HG03159 (cell line): ENCODE results near the gene GNG10.
"Not testable (repeated sequence)": the region's sequence is repeated elsewhere in the genome, so short reads cannot be mapped to it uniquely, and the experiment has no call there.

Experiments
- ATAC-seq: cut with Tn5 transposase; IDR thresholded peaks from one replicate; pipeline ENCODE4 v1.9.1; 2021; ENCODE audit warnings: mild to moderate bottlenecking, moderate library complexity; ENCODE audit not compliant: unreplicated experiment

Gene GNG10

DNA sequence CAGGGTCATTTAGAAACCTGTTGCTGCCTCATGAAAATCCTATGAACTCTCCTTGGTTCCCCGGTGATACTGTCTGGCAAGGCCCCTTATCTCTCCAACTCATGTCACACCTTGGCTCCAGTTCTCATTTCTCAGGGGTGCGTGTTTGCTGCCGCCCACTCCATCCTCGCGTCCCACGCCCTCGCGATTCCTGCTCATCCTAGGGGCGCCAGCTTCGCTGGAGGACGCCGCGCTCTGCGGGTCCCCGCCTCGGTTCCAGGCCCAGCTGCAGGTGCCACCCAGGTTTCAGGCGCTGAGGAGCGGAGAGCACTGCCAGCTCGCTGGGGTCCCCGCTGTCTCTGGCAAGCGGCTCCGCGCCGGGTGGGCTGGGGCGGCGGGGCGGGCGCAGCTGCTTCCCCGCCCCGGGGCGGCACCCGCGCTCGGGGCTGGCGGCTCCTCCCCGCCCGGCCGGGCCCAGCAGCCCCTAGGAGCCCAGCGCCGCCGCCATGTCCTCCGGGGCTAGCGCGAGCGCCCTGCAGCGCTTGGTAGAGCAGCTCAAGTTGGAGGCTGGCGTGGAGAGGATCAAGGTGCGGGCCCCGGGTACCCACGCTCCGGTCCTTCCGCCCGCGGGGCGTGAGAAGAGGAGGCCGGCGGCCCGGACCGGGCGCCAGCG lies at the start of gene GNG10:
Gene GNG10, plus strand, starts transcription at position 456 of the 652 bp plus-strand sequence. Its CDS starts 30 bp downstream, at position 486.
- peak; percentile 80 for ATAC-seq

GRCh38 chr9:111613436-111614040 lies 47.9 kb upstream of the GNG10 start:
- no peak for ATAC-seq

GRCh38 chr9:111615928-111616327 lies 45.5 kb upstream of the GNG10 start:
- ATAC-seq = no peak

DNA sequence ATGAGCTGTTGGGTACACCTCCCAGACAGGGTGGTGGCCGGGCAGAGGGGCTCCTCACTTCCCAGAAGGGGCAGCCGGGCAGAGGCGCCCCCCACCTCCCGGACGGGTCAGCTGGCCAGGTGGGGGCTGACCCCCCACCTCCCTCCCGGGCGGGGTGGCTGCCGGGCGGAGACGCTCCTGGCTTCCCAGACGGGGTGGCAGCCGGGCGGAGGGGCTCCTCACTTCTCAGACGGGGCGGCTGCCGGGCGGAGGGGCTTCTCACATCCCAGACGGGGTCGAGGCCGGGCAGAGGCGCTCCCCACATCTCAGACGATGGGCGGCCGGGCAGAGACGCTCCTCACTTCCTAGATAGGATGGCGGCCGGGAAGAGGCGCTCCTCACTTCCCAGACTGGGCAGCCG lies 44.1 kb upstream of the GNG10 start:
- not testable (repeated sequence) for ATAC-seq

DNA sequence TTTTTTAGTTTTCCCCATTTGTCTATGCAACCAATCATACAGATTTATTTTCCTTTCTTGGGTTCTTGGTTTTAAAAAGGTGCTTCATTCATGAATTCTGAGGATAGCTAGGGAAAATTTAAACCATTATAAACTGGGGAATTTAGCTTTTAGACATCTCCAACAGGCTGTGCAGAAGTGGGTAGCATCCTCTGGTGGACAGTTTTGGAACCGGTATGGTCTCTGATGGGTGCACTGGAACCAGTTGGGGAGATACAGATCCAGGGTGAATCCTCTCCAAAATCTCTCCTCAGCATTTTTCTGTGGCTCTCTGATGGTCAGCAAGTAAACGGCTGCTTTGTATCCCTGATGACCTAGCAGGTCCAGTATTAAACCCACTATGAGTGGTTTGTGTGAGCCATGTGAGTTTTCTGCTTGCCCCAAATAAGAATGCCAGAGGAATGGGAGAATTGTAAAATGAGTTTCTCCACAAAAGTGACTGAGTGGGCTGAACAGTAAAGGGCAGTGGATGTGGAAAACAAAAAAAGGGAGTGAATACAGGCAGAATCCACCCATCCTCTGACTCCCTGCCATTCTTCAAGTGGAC lies 39.4 kb upstream of the GNG10 start:
- peak; percentile 52 for ATAC-seq

DNA sequence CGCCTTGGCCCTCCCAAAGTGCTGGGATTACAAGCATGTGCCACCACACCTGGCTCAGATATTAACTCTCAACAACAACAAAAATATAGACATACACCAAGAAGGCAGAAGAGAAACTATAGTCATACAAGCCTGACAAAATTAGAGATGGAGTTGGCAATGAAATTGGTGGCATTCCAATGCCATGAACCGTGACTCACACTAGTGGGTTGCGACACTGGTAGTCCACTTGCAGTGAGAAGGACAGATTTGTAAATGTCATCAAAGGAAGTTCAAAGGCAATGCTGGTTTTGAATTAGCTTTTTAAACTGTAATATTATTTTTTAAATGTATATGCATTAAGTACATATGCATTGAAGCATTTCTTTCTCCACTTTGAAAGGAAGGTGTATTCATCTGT lies 38.8 kb upstream of the GNG10 start:
- ATAC-seq = no peak

DNA sequence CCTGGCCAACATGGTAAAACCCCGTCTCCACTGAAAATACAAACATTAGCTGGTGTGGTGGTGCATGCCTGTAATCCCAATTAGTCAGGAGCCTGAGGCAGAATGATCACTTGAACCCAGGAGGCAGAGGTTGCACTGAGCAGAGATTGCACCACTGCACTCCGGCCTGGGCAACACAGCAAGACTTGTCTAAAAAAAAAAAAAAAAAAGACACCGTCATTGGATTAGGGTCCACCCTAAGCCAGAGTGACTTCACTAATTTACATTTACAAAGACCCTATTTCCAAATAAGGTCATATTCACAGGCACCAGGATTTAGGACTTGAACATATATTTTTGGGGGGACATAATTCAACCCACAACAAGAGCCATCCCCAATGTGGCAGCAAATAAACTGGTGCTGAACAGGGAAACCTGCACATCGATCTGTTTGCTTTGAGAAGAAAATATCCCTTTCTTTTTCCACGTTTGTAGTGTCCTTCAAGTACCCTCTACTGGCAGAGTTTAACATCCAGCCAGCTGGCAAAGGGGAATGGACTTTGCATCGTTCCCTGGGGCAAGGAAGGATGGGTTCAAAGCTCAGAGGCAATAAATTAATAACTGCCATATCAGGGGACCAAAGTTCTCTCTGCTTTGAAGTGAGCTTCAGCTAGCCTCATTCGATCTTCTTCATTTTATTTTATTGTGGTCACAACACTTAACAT lies 34.0 kb upstream of the GNG10 start:
- ATAC-seq = no peak

DNA sequence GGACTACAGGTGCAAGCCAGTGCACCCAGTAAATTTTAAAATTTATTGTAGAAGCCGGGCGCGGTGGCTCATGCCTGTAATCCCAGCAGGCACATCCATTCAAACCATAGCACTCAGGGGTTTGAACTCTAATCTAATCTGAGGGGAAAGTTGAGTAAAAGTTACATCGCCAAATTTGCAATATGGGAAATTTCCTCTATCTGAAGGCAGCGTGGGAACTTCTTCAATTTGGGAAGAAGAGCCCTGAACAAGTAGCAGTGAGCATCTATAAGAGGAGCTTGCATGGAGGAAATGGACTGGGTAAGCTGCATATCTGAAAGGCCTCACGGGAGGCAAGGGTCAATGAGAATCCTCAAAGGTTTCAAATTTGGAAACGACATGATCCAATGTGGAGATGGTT lies 33.0 kb upstream of the GNG10 start:
- no peak for ATAC-seq

DNA sequence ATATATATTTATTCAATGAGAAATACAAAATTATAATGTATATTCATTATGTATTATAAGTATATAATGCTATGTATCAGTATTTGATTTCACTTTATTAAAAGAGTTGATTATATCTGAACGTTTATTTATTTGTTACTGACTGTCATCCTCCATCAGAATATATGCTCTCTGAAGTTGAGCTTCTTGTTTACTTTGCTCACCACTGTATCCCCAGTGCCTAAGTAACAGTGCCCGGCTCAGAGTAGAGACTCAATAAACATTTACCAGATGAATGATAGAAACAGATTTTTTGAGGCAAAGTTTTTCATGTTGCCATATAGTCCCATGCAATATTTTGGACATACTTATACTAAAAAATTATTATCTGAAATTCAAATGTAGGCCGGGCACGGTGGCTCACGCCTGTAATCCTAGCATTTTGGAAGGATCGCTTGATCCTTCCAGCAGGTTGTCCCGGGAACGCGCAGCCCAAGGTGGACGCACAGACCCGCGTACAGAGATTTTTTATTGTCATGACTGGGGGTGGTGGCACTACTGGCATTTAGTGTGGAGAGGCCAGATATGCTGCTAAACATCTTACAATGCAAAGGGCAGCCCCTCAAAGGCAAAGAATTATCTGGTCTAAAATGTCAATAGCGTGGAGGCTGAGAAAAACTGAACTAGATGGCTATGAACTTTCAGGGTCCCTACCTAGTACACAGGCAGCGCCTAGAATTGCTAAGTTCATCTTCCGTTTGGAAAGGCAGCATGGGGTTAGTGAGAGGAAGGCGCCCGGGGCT lies 31.0 kb upstream of the GNG10 start:
- peak; percentile 34 for ATAC-seq

DNA sequence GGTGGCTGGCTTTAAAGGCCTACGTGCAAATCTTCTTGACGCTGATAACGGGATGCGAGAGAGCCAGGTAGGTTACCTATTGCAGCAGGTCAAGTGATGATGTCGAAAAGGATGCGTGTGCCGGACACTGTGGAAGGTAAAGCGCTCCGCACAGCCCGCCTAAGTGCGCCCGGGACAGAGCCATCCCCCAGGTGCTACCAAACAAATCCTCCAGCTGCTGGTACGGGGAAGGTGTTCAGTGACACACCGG lies 30.5 kb upstream of the GNG10 start:
- no peak for ATAC-seq

- ATAC-seq = peak; percentile 97
These were observed 30.0 kb upstream of the GNG10 start, which contains the start of gene DNAJC25 for GRCh38 chr9:111631214-111631971. DNAJC25 (plus strand) TSS chr9:111631334; CDS start chr9:111631408, 74 bp downstream.

DNA sequence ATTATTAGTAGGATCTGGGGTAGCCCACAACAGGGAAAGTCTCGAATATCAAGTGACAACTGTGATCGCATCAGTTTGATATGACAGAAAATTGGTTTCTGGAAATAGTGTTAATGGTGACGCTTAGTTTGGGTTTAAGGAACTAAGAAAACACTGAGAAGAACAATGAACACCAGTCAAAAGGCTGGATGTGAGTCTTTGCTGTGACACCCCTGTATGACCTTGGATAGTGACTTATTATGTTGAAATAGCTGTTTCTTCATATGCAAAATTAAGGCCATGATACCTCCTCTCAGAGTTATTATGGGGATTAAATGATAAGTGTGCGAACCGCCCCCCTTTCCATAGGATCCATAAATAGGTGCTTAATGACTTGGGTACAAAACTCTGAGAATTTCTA lies 29.3 kb upstream of the GNG10 start:
- ATAC-seq = no peak

- no peak for ATAC-seq
These were observed 28.6 kb upstream of the GNG10 start for GRCh38 chr9:111632695-111633388.

DNA sequence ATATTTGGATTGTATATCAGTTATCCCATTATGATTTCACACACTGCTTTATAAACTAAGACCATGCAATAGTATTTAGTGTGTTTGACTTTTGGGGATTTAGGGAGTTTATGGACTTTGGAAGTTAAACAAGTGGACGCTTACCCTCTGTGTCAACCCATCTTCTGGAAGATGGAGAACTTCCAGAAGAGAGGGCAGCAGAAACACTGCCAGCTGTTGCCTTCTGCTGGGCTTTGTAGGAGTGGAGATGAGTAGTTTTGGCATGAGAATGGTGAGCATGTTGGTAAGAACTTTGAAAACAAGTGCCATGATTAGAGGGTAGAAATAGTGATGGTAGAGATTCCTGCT lies 28.0 kb upstream of the GNG10 start:
- no peak for ATAC-seq

DNA sequence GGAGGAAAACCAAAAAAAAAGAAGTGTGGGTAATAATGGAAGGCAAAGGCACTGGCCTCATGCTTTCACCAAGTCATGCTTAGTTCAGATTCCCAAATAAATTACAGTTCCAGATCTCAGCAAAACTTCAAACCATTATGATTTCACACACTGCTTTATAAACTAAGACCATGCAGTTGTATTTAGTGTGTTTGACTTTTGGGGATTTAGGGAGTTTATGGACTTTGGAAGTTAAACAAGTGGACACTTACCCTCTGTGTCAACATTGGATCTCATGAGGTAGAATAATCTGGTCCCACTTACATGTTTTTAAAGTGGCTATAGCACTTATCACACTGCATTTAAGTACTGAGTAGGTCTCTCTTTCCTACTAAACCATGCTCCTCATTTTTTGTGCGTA lies 26.5 kb upstream of the GNG10 start:
- no peak for ATAC-seq

- ATAC-seq = no peak
These were observed 23.9 kb upstream of the GNG10 start for GRCh38 chr9:111637421-111637950.

DNA sequence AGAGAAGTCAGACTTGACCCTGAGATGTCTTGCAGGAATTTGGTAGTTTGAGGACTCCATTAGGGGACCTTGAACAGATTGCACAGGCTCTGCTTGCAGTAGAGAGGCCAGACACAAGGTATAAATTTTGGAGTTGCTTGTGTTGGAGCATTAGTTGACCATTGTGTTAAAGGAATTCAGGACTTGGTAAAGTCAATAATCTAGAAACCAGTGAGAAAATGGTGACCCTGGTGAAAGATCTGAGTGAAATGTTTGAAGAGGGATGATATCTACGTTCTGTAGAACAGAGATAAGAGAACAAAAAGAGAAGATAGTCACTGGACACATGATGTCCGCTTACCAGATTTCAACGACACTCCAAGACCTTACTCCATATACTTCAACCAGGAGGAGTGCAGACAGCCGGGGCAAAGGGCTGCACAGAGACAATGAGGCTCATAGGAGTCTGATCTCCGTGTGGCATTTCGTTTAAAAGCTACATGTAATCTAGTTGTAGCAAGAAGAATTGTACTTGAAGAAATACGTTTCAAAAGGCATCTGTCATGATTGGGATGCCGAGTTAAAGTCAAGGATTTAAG lies 17.1 kb upstream of the GNG10 start:
- ATAC-seq = no peak

DNA sequence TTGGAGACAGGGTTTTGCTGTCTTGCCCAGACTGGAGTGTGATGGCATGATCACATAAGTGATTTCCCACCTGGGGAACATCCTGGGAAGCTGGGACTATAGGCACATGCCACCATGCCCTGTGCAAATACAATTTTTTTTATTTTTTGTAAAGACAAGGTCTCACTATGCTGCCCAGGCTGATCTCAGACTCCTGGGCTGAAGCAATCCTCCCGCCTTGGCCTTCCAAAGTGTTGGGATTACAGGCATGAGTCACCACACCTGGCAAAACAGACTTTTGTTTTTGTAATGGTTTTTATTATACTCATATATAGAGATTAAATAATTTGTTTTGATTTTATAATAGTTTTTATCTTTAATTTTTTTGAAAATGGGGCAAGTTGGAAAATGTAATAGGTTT lies 15.6 kb upstream of the GNG10 start:
- ATAC-seq = no peak

DNA sequence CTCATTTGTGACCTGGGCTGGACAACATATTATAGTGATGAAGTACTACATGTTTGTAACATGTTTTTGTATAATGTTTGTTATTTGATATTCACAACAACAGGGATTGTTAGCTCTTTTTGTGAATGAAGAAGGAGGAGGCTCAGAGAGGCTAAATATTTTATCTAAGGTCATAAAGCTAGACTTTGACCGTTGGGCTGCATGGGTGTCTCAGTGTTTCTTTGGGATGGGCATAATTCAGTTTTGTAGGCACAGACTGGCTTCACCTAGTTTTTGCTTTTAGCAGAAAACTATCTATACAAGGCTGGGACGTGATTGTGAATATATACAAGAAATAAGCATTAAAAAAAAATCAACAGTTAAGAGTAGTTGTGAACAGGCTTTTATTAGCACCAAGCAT lies 15.0 kb upstream of the GNG10 start:
- no peak for ATAC-seq
